Measurements from ENCODE around the gene PLPPR3. TPM values are rescaled to one million over a fixed set of nuclear protein-coding genes. Genes with fewer than 3 reads are reported as not detected.

Gene PLPPR3
- 1.5 and 4.7 TPM in 2 replicates for total RNA-seq

GRCh38 chr19:821825-822503 is at the start of gene PLPPR3:
Gene PLPPR3, minus strand, starts transcription at chr19:821955. Its CDS starts 396 bp downstream, at chr19:821559.

DNA sequence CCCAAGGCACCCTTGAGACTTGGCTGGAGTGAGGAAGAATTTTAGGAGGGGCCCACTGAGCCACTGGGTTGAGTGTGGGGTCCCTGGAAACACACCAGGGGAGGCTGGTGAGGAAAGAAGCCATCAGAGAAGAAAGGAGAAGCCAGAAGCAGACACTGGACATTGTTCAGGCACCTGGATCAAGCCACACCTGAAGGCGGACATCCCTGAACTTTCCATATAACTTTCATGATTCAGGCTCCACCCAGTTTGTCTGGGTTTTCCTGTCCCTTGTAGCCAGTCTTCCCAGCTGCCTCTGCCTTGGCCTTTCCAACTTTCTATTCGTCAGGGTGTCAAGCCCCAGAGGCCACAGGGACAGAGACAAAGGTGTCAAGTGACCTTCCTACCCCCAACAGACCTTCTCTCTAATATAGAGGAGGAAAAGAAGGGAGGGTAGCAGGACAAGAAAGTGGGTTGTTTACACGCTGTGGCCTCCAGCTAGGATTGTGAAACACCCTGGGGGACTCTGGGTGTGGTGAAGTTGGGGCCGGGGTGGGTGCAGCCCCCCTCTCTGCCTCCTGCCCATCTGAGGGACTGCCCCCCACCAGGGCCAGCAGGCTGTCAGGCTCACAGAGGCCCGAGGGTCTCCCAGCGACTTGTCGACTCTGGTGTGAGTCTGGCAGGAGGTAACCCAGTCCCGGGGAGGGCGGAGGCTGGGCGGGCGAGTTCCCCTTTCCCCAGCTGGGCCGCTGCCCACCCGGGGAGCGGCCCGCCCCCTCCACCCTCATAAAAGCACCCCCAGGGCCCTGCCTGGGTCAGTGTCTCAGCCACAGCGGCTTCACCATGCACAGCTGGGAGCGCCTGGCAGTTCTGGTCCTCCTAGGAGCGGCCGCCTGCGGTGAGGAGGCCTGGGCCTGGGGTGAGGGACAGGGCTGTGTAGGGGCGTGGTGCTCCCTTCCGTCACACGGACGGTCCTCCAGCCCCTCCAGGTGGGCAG is 37.4 kb upstream of the PLPPR3 start, which contains the start of gene CFD:
Gene CFD (plus strand): TSS at position 797 of the 976 bp plus-strand sequence. CDS start 26 bp downstream, at position 823.

GRCh38 chr19:852136-853013 is 30.6 kb upstream of the PLPPR3 start, which contains the start of gene ELANE:
Gene ELANE, plus strand, starts transcription at chr19:852303. Its CDS starts 26 bp downstream, at chr19:852329.

DNA sequence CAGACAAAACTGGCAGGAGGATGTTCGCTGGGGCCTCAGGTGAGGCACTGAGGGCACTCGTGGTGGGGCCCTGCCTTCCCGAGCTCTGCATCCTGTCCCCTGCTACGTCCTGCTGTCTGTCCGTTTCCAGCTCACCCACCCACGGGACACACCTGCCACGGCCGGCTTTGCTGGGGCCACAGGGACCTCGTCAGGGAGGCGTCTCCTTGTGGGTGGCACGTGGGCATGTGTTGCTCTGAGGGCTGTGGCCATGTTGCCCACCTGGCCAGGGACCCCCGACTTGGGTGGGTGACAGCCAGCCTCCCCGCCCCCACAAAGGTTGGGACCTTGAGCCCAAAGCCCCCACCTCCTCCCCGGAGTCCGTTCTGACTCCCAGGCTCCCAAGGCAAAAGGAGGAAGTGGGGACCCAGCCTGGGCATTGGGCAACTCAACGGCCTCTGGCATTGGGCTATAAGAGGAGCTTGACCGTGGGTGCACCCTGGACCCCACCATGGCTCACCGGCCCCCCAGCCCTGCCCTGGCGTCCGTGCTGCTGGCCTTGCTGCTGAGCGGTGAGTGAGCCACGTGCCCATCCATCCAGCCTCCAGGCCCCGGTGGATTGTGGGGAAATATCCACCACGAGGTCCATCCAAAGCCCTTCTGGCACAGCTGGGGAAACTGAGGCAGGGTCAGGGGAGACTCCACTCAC is 18.9 kb upstream of the PLPPR3 start, which contains the start of gene PRTN3:
Gene PRTN3 (plus strand): TSS at position 481 of the 688 bp plus-strand sequence. CDS start 10 bp downstream, at position 491.

DNA sequence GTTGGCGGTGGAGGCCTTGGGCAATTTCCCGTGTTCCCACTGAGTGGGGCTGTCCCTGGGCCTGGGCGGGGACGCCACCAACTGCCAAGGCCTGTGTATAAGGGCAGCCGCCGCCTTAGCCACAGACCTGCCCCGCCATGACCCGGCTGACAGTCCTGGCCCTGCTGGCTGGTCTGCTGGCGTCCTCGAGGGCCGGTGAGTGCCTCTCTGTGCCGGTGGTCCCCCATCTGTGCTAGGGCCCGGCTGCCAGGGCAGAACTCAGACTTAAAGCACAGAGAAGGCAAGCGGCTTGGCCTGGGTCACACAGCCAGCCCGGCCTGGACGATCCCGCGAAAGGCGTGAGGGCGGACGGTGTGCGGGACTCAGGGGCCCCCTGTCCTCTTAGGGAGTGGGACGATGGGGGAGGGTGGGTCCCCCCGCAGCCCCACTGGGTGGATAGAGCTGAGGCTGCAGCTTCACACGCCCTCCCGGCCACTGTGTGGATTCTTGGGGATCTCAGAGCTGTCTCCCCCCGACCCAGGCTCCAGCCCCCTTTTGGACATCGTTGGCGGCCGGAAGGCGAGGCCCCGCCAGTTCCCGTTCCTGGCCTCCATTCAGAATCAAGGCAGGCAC is 6.1 kb upstream of the PLPPR3 start, which contains the start of gene AZU1:
Gene AZU1 (plus strand): TSS at position 128 of the 612 bp plus-strand sequence. CDS start 10 bp downstream, at position 138.

DNA sequence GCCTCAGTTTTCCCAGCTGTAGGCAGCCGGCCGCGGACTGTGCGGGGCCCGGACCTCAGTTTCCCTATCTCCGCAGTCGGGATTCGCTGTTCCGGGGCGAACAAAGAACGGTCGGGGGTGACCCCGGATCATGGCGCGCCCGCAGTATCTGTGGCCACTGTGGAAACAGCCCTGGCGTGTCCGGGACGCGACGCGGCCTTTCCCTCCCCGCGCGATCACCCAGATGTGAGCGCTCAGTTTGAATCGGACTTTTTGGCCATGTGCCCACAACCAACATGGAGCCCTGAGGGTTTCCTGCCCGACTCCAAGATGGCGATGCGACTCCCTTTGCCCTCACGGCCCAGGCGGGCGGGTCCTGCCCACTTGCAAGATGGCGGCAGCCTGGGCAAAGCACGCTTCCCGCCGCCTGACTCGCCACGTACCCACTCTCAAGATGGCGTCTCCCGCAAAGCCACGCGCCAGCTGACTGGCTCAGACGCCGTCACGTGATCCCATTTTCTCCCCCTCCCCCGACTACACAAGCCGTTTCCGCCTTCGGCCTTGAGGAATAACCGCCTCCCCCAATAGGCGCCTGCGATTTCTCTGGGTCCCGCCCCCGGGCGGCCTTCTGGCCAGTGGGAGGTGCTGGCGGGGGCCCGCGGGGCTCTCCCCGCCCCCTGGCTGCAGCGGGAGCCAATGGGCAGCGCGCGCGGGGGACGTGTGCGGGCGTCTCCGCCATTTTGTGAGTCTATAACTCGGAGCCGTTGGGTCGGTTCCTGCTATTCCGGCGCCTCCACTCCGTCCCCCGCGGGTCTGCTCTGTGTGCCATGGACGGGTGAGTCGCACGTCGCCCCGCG is 24.8 kb downstream of the PLPPR3 start, which contains the start of gene PTBP1:
Gene PTBP1 (plus strand): TSS at position 761 of the 836 bp plus-strand sequence. CDS start 46 bp downstream, at position 807.

Other genes starting within 250 kb of the PLPPR3 start
- gene BSG, start 249.4 kb downstream of the PLPPR3 start, total RNA-seq, result 691 and 1,095 TPM in 2 replicates
- 1.1 and 2.8 TPM in 2 replicates for gene HCN2, start 232.1 kb downstream of the PLPPR3 start, total RNA-seq
- gene POLRMT, start 188.4 kb downstream of the PLPPR3 start, total RNA-seq, result 40.4 and 65.2 TPM in 2 replicates
- 0.16 and 0.51 TPM in 2 replicates for gene FGF22, start 182.1 kb downstream of the PLPPR3 start, total RNA-seq
- 82.0 and 136 TPM in 2 replicates for gene RNF126, start 158.7 kb downstream of the PLPPR3 start, total RNA-seq
- gene FSTL3, start 145.6 kb downstream of the PLPPR3 start, total RNA-seq, result 507 and 589 TPM in 2 replicates
- not detected in 2 replicates for gene PRSS57, start 126.5 kb downstream of the PLPPR3 start, total RNA-seq
- gene PALM, start 113.0 kb downstream of the PLPPR3 start, total RNA-seq, result 6.0 and 75.6 TPM in 2 replicates
- gene MISP, start 70.8 kb downstream of the PLPPR3 start, total RNA-seq, result 7.0 and 20.2 TPM in 2 replicates
- gene PTBP1, start 24.5 kb downstream of the PLPPR3 start, total RNA-seq, result 230 and 407 TPM in 2 replicates
- gene AZU1, start 5.9 kb upstream of the PLPPR3 start, total RNA-seq, result not detected in 2 replicates
- gene PRTN3, start 19.0 kb upstream of the PLPPR3 start, total RNA-seq, result not detected in 2 replicates
- gene ELANE, start 30.3 kb upstream of the PLPPR3 start, total RNA-seq, result 0.63 TPM in 1 of 2 replicates, not detected in the other
- gene CFD, start 37.7 kb upstream of the PLPPR3 start, total RNA-seq, result 0.81 and 7.0 TPM in 2 replicates
- gene MED16, start 71.2 kb upstream of the PLPPR3 start, total RNA-seq, result 63.2 and 66.3 TPM in 2 replicates
- not detected in 2 replicates for gene RNU6-9, start 71.5 kb upstream of the PLPPR3 start, total RNA-seq
- gene R3HDM4, start 91.3 kb upstream of the PLPPR3 start, total RNA-seq, result 45.5 and 61.0 TPM in 2 replicates
- gene KISS1R, start 95.4 kb upstream of the PLPPR3 start, total RNA-seq, result 0.13 TPM in 1 of 2 replicates, not detected in the other
- gene ARID3A, start 104.1 kb upstream of the PLPPR3 start, total RNA-seq, result 22.1 and 24.1 TPM in 2 replicates
- 91.8 and 108 TPM in 2 replicates for gene WDR18, start 162.4 kb upstream of the PLPPR3 start, total RNA-seq
- gene GRIN3B, start 178.5 kb upstream of the PLPPR3 start, total RNA-seq, result 0.49 and 2.5 TPM in 2 replicates
- gene TMEM259, start 199.2 kb upstream of the PLPPR3 start, total RNA-seq, result 165 and 187 TPM in 2 replicates
- not detected in 2 replicates for gene RNU6-2, start 199.6 kb upstream of the PLPPR3 start, total RNA-seq
- gene CNN2, start 204.7 kb upstream of the PLPPR3 start, total RNA-seq, result 407 and 539 TPM in 2 replicates
- 25.1 and 37.0 TPM in 2 replicates for gene ABCA7, start 218.2 kb upstream of the PLPPR3 start, total RNA-seq
- gene ARHGAP45, start 245.2 kb upstream of the PLPPR3 start, total RNA-seq, result 3.1 and 4.8 TPM in 2 replicates

Data from mesangial cell (primary cell).